Breast epithelium (tissue), 4 donors: ENCODE results near the gene UGGT1. TPM values are rescaled to one million over a fixed set of nuclear protein-coding genes. Genes with fewer than 3 reads are reported as not detected.

Experiments
- DNase-seq, 2 donors: peaks; one replicate each; pipeline ENCODE4 v3.0.0-alpha.2; 2019; ENCODE audit warnings: low spot score in 2 of 2
- H3K27ac ChIP-seq, 2 donors: fragments of 200-600 bp; sonication (generic) in 1 of 2; one replicate each; pipeline ENCODE4 v1.5.1; 2016 to 2019; ENCODE audit warnings: mild to moderate bottlenecking in 1 of 2
- H3K27me3 ChIP-seq, 2 donors: fragments of 200-600 bp; sonication (generic) in 1 of 2; one replicate each; pipeline versions ENCODE4 v1.5.1 to v1.6.0; 2017 to 2019; ENCODE audit warnings: control low read depth in 1 of 2, mild to moderate bottlenecking in 1 of 2
- H3K36me3 ChIP-seq: fragments of 200-600 bp; one replicate; pipeline ENCODE4 v1.5.1; 2019
- H3K4me1 ChIP-seq, 2 donors: fragments of 200-600 bp; sonication (generic); one replicate each; pipeline ENCODE4 v1.5.1; 2016 to 2019; ENCODE audit warnings: control low read depth in 1 of 2
- H3K4me3 ChIP-seq, 3 donors: fragments of 200-600 bp; sonication (generic); 1 replicate in 2 of 3; 2 replicates in 1 of 3; pipeline ENCODE4 v1.5.1; 2016 to 2019; ENCODE audit warnings: mild to moderate bottlenecking in 3 of 3, moderate library complexity in 2 of 3
- H3K9me3 ChIP-seq, 2 donors: fragments of 200-600 bp; sonication (generic) in 1 of 2; one replicate each; pipeline ENCODE4 v1.5.1; 2016 to 2019; ENCODE audit warnings: control low read depth in 1 of 2
- POLR2A ChIP-seq: fragments of 450-650 bp; IDR thresholded peaks from one replicate; pipeline ENCODE4 v1.6.1; 2016; ENCODE audit warnings: antibody characterized with exemption, mild to moderate bottlenecking, moderate library complexity
- POLR2AphosphoS5 ChIP-seq, 3 donors: sonication (generic); formaldehyde crosslinking; IDR thresholded peaks; one replicate each; pipeline ENCODE4 v1.6.1; 2017; ENCODE audit warnings: antibody characterized with exemption in 3 of 3
- intact Hi-C: fragments of 100-400 bp; cut with DNase I; formaldehyde crosslinking; loops from one replicate; pipeline ENCODE4 v1.15.1; 2023; ENCODE audit warnings: low total_unique reads
- total RNA-seq, 3 donors: library from RNA; depleted of rRNA; stranded (reverse); fragments of >200 nt; gene quantifications; one replicate each; pipeline ENCODE4 v1.1.0, GENCODE V29; 2016
- TF ChIP-seq, protein P1 (sequence below), 3 donors: fragments of 450-650 bp; IDR thresholded peaks; one replicate each; pipeline ENCODE4 v1.5.1; 2016 to 2017; ENCODE audit warnings: antibody characterized with exemption in 3 of 3, mild to moderate bottlenecking in 3 of 3, moderate library complexity in 3 of 3

Gene UGGT1
- total RNA-seq, 3 donors from 2014 or later: 46.9 to 57.7 (median 54.7) TPM

DNA sequence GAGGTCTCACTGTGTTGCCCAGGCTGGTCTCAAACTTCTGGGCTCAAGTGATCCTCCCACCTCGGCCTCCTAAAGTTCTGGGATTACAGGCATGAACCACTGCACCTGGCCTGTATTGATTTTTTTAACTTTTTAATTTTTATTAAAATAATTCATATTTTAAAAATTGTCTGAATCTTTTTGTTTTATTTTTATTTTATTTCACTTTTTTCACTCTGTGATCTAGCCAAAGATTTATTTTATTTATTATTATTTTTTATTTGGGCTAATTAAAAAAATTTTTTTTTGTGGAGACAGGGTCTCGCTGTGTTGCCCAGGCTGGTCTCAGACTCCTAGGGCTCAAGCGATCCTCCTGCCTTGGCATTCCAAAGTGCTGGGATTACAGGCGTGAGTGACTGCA, 14.1 kb downstream of the UGGT1 start:
- Histone ChIP-seq H3K27ac (no peak overlapping the region), H3K36me3 (no peaks in the 10 kb centered on the region), H3K9me3 (no peaks in the 10 kb centered on the region), H3K27me3 (no peaks in the 10 kb centered on the region), H3K4me1 (no peaks in the 10 kb centered on the region), H3K4me3 (no peak overlapping the region)
- TF ChIP-seq, protein P1, sequence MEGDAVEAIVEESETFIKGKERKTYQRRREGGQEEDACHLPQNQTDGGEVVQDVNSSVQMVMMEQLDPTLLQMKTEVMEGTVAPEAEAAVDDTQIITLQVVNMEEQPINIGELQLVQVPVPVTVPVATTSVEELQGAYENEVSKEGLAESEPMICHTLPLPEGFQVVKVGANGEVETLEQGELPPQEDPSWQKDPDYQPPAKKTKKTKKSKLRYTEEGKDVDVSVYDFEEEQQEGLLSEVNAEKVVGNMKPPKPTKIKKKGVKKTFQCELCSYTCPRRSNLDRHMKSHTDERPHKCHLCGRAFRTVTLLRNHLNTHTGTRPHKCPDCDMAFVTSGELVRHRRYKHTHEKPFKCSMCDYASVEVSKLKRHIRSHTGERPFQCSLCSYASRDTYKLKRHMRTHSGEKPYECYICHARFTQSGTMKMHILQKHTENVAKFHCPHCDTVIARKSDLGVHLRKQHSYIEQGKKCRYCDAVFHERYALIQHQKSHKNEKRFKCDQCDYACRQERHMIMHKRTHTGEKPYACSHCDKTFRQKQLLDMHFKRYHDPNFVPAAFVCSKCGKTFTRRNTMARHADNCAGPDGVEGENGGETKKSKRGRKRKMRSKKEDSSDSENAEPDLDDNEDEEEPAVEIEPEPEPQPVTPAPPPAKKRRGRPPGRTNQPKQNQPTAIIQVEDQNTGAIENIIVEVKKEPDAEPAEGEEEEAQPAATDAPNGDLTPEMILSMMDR (IDR thresholded peaks at IDR 0.05): no peak
- no peak for TF ChIP-seq POLR2AphosphoS5 (IDR thresholded peaks at IDR 0.05)
- TF ChIP-seq POLR2A: no peak
- intact Hi-C loops: no loop called here
- no peak for DNase-seq

DNA sequence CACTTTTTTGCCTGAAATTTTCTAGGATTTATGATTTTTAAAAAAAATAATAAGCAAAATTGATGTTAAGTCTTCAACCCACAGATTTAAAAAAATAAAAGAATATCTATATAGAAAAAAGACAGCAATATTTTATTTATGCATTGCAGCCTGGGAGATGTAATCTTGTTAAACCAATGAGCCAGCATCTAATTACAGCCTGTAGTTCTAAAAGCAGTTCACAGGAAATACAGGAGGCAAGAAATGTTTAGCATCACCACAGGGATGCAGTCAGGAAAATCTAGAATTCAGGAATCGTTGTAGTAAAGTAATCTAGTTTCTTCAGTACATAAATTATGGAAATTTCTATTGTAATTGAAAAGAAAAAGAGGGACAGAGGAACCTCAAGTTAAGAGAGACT, 17.2 kb downstream of the UGGT1 start:
- no peaks in the 10 kb centered on the region for H3K4me1 ChIP-seq
- TF ChIP-seq, protein P1 (IDR thresholded peaks at IDR 0.05): no peak
- TF ChIP-seq POLR2A: no peak
- TF ChIP-seq POLR2AphosphoS5 (IDR thresholded peaks at IDR 0.05): no peak
- no peak overlapping the region for H3K27ac ChIP-seq
- intact Hi-C loops: no loop called here
- H3K36me3 ChIP-seq: no peaks in the 10 kb centered on the region
- no peaks in the 10 kb centered on the region for H3K9me3 ChIP-seq
- no peak for DNase-seq
- no peak overlapping the region for H3K4me3 ChIP-seq
- H3K27me3 ChIP-seq: no peaks in the 10 kb centered on the region

DNA sequence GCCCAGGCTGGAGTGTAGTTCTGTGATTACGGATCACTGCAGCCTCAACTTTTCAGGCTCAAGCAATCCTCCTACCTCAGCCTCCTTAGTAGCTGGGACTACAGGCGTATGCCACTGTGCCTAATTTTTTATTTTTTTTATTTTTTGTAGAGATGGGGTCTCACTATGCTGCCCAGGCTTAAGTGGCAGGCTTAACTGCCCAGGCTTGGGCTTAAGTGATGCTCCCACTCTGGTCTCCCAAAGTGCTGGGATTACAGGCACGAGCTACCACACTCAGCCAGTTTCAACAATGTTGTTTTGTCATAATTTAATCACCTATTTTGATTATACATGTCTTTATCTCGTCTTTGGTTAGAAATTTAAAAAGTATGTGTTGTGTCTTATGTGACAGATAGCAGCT, 18.2 kb downstream of the UGGT1 start:
- DNase-seq: no peak
- no peak overlapping the region for H3K27ac ChIP-seq
- no peaks in the 10 kb centered on the region for H3K4me1 ChIP-seq
- no peak for TF ChIP-seq POLR2A
- TF ChIP-seq, protein P1 (IDR thresholded peaks at IDR 0.05): no peak
- no peaks in the 10 kb centered on the region for H3K36me3 ChIP-seq
- no peaks in the 10 kb centered on the region for H3K9me3 ChIP-seq
- intact Hi-C loops: no loop called here
- H3K27me3 ChIP-seq: no peaks in the 10 kb centered on the region
- H3K4me3 ChIP-seq: no peak overlapping the region

DNA sequence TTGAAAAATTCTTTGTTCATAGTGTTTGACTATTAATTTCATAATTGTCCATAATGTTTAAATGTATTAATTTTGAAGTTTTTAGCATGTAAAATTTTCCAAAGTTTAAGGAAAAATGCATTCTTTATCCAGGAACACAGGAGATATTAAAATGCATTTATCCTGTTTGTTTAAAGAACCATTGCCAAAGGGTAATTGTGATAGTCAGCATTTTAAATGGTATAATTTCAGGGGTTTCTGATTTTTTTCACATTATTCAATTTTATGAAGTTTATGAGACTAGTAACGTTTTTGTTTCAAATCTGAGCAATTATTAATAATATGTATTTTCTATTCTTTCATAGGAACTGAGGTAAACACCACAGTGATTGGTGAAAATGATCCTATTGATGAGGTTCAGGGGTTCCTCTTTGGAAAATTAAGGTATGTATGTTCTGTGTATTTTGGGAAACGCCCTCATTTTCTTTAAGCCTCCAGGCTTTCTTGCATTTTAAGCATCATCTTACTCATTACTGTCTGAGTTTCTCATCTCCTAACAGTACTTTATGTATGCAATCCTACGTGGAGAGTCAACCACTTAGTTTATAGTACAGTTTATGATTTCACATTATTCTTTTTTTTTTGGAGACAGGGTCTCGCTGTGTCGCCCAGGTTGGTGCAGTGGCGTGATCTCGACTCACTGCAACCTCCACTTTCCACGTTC, 25.1 kb downstream of the UGGT1 start:
- TF ChIP-seq, protein P1 (IDR thresholded peaks at IDR 0.05): no peak
- TF ChIP-seq POLR2A (no peak), POLR2AphosphoS5 (IDR thresholded peaks at IDR 0.05) (no peak)
- H3K9me3 ChIP-seq: no peaks in the 10 kb centered on the region
- DNase-seq: no peak
- H3K27ac ChIP-seq: no peak overlapping the region
- intact Hi-C loops: no loop called here
- H3K4me1 ChIP-seq: no peaks in the 10 kb centered on the region
- no peaks in the 10 kb centered on the region for H3K27me3 ChIP-seq
- H3K36me3 ChIP-seq: peaks cover 11% of the 10 kb centered on the region
- H3K4me3 ChIP-seq: no peak overlapping the region

DNA sequence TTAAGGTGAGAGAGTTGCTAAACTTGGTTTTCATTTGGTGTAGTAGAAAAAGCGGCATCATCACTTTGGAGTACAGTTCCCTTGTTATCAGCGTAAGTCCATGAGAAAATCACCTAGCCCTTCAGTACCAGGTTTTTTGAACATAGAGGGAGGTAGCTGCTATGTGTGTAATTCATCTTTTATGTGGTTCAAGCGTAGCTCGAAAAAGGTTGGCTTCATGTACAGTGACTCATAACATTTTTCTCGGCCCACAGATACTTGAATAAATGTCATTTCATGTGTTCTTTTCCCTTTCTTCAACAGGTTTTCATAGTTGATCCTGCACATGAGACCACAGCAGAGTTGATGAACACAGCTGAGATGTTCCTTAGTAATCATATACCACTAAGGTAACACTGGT, 43.6 kb downstream of the UGGT1 start:
- Histone ChIP-seq H3K27me3 (no peaks in the 10 kb centered on the region), H3K27ac (no peak overlapping the region), H3K36me3 (peaks cover 3% of the 10 kb centered on the region), H3K4me1 (no peaks in the 10 kb centered on the region), H3K4me3 (no peak overlapping the region), H3K9me3 (no peaks in the 10 kb centered on the region)
- intact Hi-C loops: no loop called here
- DNase-seq: no peak
- no peak for TF ChIP-seq POLR2A
- TF ChIP-seq, protein P1 (IDR thresholded peaks at IDR 0.05): no peak
- TF ChIP-seq POLR2AphosphoS5 (IDR thresholded peaks at IDR 0.05): no peak
